HepG2 (cell line): ENCODE data around the gene SS18L1. TPM values are rescaled to one million over a fixed set of nuclear protein-coding genes. Genes with fewer than 3 reads are reported as not detected.

Source experiments
- ARNT ChIP-seq: fragments of 450-650 bp; IDR thresholded peaks from 2 replicates; pipeline ENCODE4 v1.6.1; 2017
- CENPBD1 ChIP-seq: sonication (generic); formaldehyde crosslinking; IDR thresholded peaks from 2 replicates; pipeline ENCODE4 v1.8.0; 2022; ENCODE audit warnings: missing genetic modification reagents, low read depth, mild to moderate bottlenecking, borderline replicate concordance
- CHD4 ChIP-seq: fragments of 200-600 bp; sonication (generic); IDR thresholded peaks from 2 replicates; pipeline ENCODE4 v1.7.0; 2017; ENCODE audit warnings: mild to moderate bottlenecking, low read length, borderline replicate concordance
- DRAP1 ChIP-seq: IDR thresholded peaks from 2 replicates; pipeline ENCODE4 v1.6.1; 2016; ENCODE audit warnings: missing genetic modification reagents, missing compliant biosample characterization
- FIP1L1 ChIP-seq: fragments of 200-400 bp; formaldehyde crosslinking; IDR thresholded peaks from 2 replicates; pipeline ENCODE4 v1.6.1; 2018; ENCODE audit warnings: low read depth, mild to moderate bottlenecking, low read length, moderate library complexity, borderline replicate concordance; ENCODE audit not compliant: insufficient read depth
- HINFP ChIP-seq: sonication (generic); formaldehyde crosslinking; IDR thresholded peaks from 2 replicates; pipeline ENCODE4 v1.4.0; 2020; ENCODE audit warnings: low read depth, mild to moderate bottlenecking, missing genetic modification reagents
- HOXA3 ChIP-seq: sonication (generic); formaldehyde crosslinking; IDR thresholded peaks from 2 replicates; pipeline ENCODE4 v1.5.0; 2020; ENCODE audit warnings: missing genetic modification reagents
- IRF9 ChIP-seq: sonication (generic); formaldehyde crosslinking; IDR thresholded peaks from 2 replicates; pipeline ENCODE4 v1.8.0; 2022; ENCODE audit warnings: missing genetic modification reagents, mild to moderate bottlenecking, borderline replicate concordance
- THAP9 ChIP-seq: sonication (generic); formaldehyde crosslinking; IDR thresholded peaks from 2 replicates; pipeline ENCODE4; 2020; ENCODE audit warnings: missing genetic modification reagents, mild to moderate bottlenecking, borderline replicate concordance
- YY1 ChIP-seq: IDR thresholded peaks from 2 replicates; pipeline ENCODE4 v1.6.1; 2011; ENCODE audit warnings: low read length, low read depth, moderate library complexity, mild to moderate bottlenecking; ENCODE audit not compliant: insufficient read depth, insufficient replicate concordance
- ZBTB38 ChIP-seq: sonication (generic); formaldehyde crosslinking; IDR thresholded peaks from 2 replicates; pipeline ENCODE4 v1.5.1; 2020; ENCODE audit warnings: mild to moderate bottlenecking, missing genetic modification reagents
- ZNF230 ChIP-seq: sonication (generic); formaldehyde crosslinking; IDR thresholded peaks from 2 replicates; pipeline ENCODE4 v1.4.0; 2020; ENCODE audit warnings: mild to moderate bottlenecking, missing genetic modification reagents
- ZNF234 ChIP-seq: sonication (generic); formaldehyde crosslinking; conservative IDR thresholded peaks from 2 replicates; pipeline ENCODE4 v1.5.1; 2020; ENCODE audit warnings: mild to moderate bottlenecking, missing genetic modification reagents
- ZNF276 ChIP-seq: sonication (generic); formaldehyde crosslinking; IDR thresholded peaks from 2 replicates; pipeline ENCODE4 v1.4.0; 2020; ENCODE audit warnings: mild to moderate bottlenecking, low read depth, missing genetic modification reagents
- ZNF446 ChIP-seq: sonication (generic); formaldehyde crosslinking; IDR thresholded peaks from 2 replicates; pipeline ENCODE4 v1.5.0; 2020; ENCODE audit warnings: mild to moderate bottlenecking, missing genetic modification reagents
- ZNF530 ChIP-seq: sonication (generic); formaldehyde crosslinking; IDR thresholded peaks from 2 replicates; pipeline ENCODE4 v1.5.0; 2020; ENCODE audit warnings: low read depth, mild to moderate bottlenecking, missing genetic modification reagents
- polyA plus RNA-seq, 8 experiments: library from polyadenylated mRNA; depleted of rRNA in 3 of 8; stranded (reverse) in 7 of 8; unstranded in 1 of 8; fragments of >200 nt; fragmentation: Illumina TruSeq in 4 of 8; extraction: Trizol in 4 of 8; gene quantifications; 2 replicates each; pipeline versions ENCODE4 v1.2.1 to v1.2.3, GENCODE V29; 2011 to 2016; ENCODE audit warnings: low read depth in 4 of 8, missing spikeins in 1 of 8, mixed read lengths in 1 of 8; ENCODE audit not compliant: insufficient read depth in 1 of 8
- total RNA-seq, 5 experiments: library from RNA; depleted of rRNA; stranded (reverse); fragments of >200 nt; fragmentation: Illumina TruSeq; extraction: Trizol; gene quantifications; 2 replicates each; pipeline ENCODE4 v1.2.3, GENCODE V29; 2016; ENCODE audit warnings: low read depth in 1 of 5

SS18L1 gene
- total and polyA plus RNA-seq, 2 of the 13 experiments (the other 11 are each of a cell fraction or from before 2014, with no cell fraction given), result 17.8 to 27.6 TPM

GRCh38 chr20:62208795-62209755, 65.5 kb downstream of the SS18L1 start (continued):
- TF ChIP-seq ZNF276 (CRISPR knock-in tag), result no peak
- TF ChIP-seq HOXA3, result peak; percentile 29
- no peak for TF ChIP-seq ZNF230 (CRISPR knock-in tag)
- TF ChIP-seq ZNF234 (CRISPR knock-in tag), result no peak
- TF ChIP-seq ZNF446, result no peak
- 0 out of 2 replicates have a peak, but pooled peaks have one; percentile 64 for TF ChIP-seq IRF9 (CRISPR knock-in tag)
- TF ChIP-seq ARNT, result no peak
- TF ChIP-seq YY1, result peak; percentile 40
- TF ChIP-seq ZBTB38, result no peak
- TF ChIP-seq HINFP (CRISPR knock-in tag), result no peak
- TF ChIP-seq DRAP1 (CRISPR knock-in tag), result no peak
- no peak for TF ChIP-seq CHD4
- TF ChIP-seq ZNF530 (CRISPR knock-in tag), result no peak
- TF ChIP-seq THAP9 (CRISPR knock-in tag), result 0 out of 2 replicates have a peak, but pooled peaks have one; percentile 18
- TF ChIP-seq FIP1L1, result no peak
- TF ChIP-seq CENPBD1 (CRISPR knock-in tag), result no peak
